Measurements from ENCODE around the gene OR11H6.
"Not testable (repeated sequence)": the region's sequence is repeated elsewhere in the genome, so short reads cannot be mapped to it uniquely, and the experiment has no call there.

Gene OR11H6

DNA sequence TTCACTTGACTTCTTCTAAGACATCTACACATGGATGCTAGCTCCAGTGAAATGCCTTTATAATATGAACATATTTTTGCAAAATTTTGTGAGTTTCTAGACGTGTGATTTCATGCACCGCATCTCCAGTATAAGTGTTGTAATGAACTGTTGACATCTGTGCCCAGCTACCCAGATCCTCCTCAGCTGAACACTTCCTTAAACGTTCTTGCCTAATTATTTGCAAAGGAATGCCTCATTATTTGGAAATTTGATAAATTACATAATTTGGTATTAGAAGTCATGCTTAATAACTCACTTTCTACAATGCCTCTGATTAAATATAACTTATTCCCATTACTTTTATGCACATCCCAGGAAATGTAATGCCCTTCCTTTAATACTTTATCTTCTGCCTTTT lies 18.8 kb upstream of the OR11H6 start:
- no peak for DNase-seq (ENCODE audit: low read depth)
- TF ChIP-seq, protein P1, sequence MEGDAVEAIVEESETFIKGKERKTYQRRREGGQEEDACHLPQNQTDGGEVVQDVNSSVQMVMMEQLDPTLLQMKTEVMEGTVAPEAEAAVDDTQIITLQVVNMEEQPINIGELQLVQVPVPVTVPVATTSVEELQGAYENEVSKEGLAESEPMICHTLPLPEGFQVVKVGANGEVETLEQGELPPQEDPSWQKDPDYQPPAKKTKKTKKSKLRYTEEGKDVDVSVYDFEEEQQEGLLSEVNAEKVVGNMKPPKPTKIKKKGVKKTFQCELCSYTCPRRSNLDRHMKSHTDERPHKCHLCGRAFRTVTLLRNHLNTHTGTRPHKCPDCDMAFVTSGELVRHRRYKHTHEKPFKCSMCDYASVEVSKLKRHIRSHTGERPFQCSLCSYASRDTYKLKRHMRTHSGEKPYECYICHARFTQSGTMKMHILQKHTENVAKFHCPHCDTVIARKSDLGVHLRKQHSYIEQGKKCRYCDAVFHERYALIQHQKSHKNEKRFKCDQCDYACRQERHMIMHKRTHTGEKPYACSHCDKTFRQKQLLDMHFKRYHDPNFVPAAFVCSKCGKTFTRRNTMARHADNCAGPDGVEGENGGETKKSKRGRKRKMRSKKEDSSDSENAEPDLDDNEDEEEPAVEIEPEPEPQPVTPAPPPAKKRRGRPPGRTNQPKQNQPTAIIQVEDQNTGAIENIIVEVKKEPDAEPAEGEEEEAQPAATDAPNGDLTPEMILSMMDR (conservative IDR thresholded peaks at IDR 0.05; ENCODE audit: low read depth, low read length) = no peak
- H3K4me3 ChIP-seq (ENCODE audit: low read depth, low read length) = no peak overlapping the region

DNA sequence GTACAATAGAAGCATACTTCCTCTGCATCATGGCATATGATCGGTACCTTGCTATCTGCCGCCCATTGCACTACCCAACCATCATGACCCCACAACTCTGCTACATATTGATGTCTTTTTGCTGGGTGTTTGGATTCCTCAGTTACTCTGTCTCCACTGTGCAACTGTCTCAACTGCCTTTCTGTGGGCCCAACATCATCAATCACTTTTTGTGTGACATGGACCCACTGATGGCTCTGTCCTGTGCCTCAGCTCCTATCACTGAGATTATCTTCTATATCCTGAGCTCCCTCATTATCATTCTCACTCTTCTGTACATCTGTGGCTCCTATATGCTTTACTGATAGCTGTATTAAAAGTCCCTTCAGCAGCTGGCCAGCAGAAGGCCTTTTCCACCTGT lies 13.9 kb upstream of the OR11H6 start:
- no peak for DNase-seq (ENCODE audit: low read depth)
- H3K4me3 ChIP-seq (ENCODE audit: low read depth, low read length) = no peak overlapping the region
- TF ChIP-seq, protein P1 (conservative IDR thresholded peaks at IDR 0.05; ENCODE audit: low read depth, low read length) = no peak

DNA sequence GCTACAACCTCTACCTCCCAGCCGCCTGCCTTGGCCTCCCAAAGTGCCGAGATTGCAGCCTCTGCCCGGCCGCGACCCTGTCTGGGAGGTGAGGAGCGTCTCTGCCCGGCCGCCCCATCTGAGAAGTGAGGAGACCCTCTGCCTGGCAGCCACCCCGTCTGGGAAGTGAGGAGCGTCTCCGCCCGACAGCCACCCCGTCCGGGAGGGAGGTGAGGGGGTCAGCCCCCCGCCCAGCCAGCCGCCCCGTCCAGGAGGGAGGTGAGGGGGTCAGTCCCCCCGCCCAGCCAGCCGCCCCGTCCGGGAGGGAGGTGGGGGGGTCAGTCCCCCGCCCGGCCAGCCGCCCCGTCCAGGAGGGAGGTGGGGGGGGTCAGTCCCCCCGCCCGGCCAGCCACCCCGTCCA lies 11.1 kb upstream of the OR11H6 start:
- not testable (repeated sequence) for DNase-seq (ENCODE audit: low read depth); H3K4me3 ChIP-seq (ENCODE audit: low read depth, low read length)

DNA sequence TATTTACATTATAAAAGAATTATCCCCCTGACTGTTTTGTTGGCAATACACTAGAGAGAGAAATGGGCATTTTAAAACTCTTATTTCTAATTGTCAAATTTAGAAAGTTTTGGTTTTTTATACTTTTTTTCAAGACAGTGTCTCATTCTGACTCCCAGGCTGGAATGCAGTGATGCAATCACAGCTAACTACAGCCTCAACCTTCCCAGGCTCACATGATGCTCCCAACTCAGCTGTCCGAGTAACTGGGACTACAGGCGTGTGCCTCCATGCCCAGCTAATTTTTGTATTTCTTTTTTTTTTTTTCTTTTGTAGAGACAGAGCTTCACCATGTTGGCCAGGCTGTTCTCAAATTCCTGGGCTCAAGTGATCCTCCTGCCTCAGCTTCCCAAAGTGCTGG lies 8.3 kb upstream of the OR11H6 start:
- DNase-seq (ENCODE audit: low read depth) = peak; percentile 1
- no peak overlapping the region for H3K4me3 ChIP-seq (ENCODE audit: low read depth, low read length)
- TF ChIP-seq, protein P1 (conservative IDR thresholded peaks at IDR 0.05; ENCODE audit: low read depth, low read length) = no peak

DNA sequence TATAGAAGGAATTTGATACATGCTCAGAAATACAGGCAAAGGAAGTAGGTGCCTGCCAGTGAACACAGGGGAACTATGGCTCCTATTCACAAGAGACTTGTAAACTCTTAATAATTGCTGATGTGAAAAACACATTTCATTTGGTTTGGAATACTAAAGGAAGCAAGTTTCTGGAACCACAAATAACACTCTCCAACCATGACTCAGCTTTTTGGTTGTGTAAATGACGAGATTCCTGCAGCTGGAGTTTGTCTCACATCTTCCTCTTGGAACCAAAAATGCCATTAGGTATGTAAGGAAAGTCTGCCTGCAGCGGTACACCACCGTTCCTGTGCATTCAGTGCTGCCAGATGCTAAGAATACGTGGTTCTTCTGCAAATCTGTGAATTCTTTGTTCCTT lies 4.5 kb upstream of the OR11H6 start:
- no peak overlapping the region for H3K4me3 ChIP-seq (ENCODE audit: low read depth, low read length)
- no peak for DNase-seq (ENCODE audit: low read depth)
- TF ChIP-seq, protein P1 (conservative IDR thresholded peaks at IDR 0.05; ENCODE audit: low read depth, low read length) = no peak

DNA sequence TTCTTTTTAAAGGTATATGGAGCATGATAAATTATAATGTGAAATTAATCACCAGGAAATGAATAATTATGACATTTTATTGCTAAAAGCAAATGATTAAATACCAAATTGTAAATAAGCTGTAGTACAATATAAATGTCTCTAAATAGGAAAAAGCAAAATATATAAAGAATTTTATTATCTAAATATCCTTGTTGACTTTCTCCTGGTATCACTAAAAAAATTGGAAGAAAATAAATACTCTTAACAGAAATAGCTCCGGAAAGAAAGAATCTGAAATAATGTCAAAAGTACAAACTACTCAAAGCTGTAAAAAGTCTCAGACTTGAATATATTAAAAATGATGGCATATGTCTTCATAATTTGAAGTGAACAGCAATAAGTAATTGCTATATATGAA lies 5.2 kb downstream of the OR11H6 start, which contains the start of gene OR11H7:
OR11H7 (plus strand) TSS at position 301 of the 400 bp plus-strand sequence.
- no peak for DNase-seq (ENCODE audit: low read depth)
- H3K4me3 ChIP-seq (ENCODE audit: low read depth, low read length) = no peak within 1 kb of the TSS
- TF ChIP-seq, protein P1 (conservative IDR thresholded peaks at IDR 0.05; ENCODE audit: low read depth, low read length) = no peak

DNA sequence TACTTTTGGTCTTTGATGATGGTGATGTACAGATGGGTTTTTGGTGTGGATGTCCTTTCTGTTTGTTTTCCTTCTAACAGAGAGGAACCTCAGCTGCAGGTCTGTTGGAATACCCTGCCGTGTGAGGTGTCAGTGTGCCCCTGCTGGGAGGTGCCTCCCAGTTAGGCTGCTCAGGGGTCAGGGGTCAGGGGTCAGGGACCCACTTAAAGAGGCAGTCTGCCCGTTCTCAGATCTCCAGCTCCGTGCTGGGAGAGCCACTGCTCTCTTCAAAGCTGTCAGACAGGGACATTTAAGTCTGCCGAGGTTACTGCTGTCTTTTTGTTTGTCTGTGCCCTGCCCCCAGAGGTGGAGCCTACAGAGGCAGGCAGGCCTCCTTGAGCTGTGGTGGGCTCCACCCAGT lies 11.9 kb downstream of the OR11H6 start:
- not testable (repeated sequence) for DNase-seq (ENCODE audit: low read depth); H3K4me3 ChIP-seq (ENCODE audit: low read depth, low read length)

DNA sequence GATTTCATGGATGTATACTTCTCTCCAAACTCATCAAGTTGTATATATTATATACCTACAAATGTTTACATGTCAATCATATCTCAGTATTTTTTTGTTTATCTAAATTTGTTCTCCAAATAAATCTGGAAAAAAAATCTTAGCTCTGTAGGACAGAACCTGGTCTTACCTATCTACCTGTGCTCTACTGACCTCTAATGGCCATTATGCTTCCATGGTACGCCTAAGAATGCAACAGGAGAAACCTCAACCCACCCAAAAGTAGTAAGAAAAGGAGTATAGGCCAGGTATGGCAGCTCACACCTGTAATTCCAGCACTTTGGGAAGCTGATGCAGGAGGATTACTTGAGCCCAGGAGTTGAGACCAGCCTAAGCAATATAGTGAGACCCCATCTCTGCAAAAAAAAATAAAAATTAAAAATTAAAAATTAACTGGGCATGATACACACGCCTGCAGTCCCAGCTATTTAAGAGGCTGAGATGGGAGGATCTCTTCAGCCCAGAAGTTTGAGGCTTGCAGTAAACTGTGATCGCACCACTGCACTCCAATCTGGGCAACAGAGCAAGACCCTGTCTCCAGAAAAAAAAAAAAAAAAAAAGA lies 24.2 kb downstream of the OR11H6 start:
- H3K4me3 ChIP-seq (ENCODE audit: low read depth, low read length) = no peak overlapping the region
- TF ChIP-seq, protein P1 (conservative IDR thresholded peaks at IDR 0.05; ENCODE audit: low read depth, low read length) = no peak
- no peak for DNase-seq (ENCODE audit: low read depth)
